Upper lobe of left lung (tissue), 6 donors: ENCODE results near the gene MROH7. TPM values are rescaled to one million over a fixed set of nuclear protein-coding genes. Genes with fewer than 3 reads are reported as not detected.

ENCODE experiments used
- ATAC-seq, 2 donors: fragments of 200-7000 bp; cut with Tn5 transposase; one replicate each; pipeline ENCODE4 v1.9.1; 2022; ENCODE audit warnings: mild to moderate bottlenecking in 2 of 2, moderate library complexity in 2 of 2; ENCODE audit not compliant: low FRiP score in 2 of 2
- DNase-seq, 2 donors: peaks; one replicate each; pipeline ENCODE4 v3.0.0-alpha.2; 2019 to 2020
- H3K27ac ChIP-seq, 4 donors: fragments of 200-600 bp; sonication (generic); one replicate each; pipeline ENCODE4 v1.5.1; 2016 to 2019
- H3K27me3 ChIP-seq, 4 donors: fragments of 200-600 bp; sonication (generic); one replicate each; pipeline ENCODE4 v1.5.1; 2017 to 2019
- H3K36me3 ChIP-seq, 4 donors: fragments of 200-600 bp; sonication (generic); one replicate each; pipeline ENCODE4 v1.5.1; 2016 to 2019
- H3K4me1 ChIP-seq, 4 donors: fragments of 200-600 bp; sonication (generic); one replicate each; pipeline ENCODE4 v1.5.1; 2018 to 2019
- H3K4me3 ChIP-seq, 4 donors: fragments of 200-600 bp; sonication (generic); one replicate each; pipeline ENCODE4 v1.5.1; 2017 to 2019; ENCODE audit warnings: mild to moderate bottlenecking in 2 of 4, moderate library complexity in 1 of 4
- H3K9me3 ChIP-seq, 4 donors: fragments of 200-600 bp; sonication (generic); one replicate each; pipeline ENCODE4 v1.5.1; 2018 to 2019
- EP300 ChIP-seq, 4 donors: sonication (generic); formaldehyde crosslinking; IDR thresholded peaks; one replicate each; pipeline ENCODE4 v1.5.1; 2017; ENCODE audit warnings: antibody characterized with exemption in 4 of 4, control low read depth in 2 of 4
- POLR2A ChIP-seq, 4 donors: fragments of 450-650 bp; IDR thresholded peaks; one replicate each; pipeline ENCODE4 v1.5.1; 2016 to 2017; ENCODE audit warnings: antibody characterized with exemption in 4 of 4, mild to moderate bottlenecking in 2 of 4
- POLR2AphosphoS5 ChIP-seq, 2 donors: sonication (generic); formaldehyde crosslinking; IDR thresholded peaks; one replicate each; pipeline ENCODE4 v1.5.1; 2017; ENCODE audit warnings: antibody characterized with exemption in 2 of 2
- WGBS, 2 donors: methylation state at CpG; one replicate each; pipeline ENCODE4 v1.1.5; 2017 to 2018; 5-methylcytosine and 5-hydroxymethylcytosine counted together
- total RNA-seq, 6 donors: library from RNA; depleted of rRNA in 4 of 6; stranded (reverse); fragments of >200 nt in 4 of 6; gene quantifications; one replicate each; pipeline versions ENCODE4 v1.1.0 to v1.2.1, GENCODE V29; 2016 to 2021
- TF ChIP-seq, protein P1 (sequence below), 6 experiments: fragments of 450-650 bp in 4 of 6; fragments of 200-600 bp in 2 of 6; sonication (generic) in 2 of 6; IDR thresholded peaks; one replicate each; pipeline ENCODE4 v1.5.1; 2016 to 2019; ENCODE audit warnings: antibody characterized with exemption in 6 of 6
- donor health status: DM: no; HTN: no; CAD: no; lungs with moderate emphysema.
- donor health status: DM: no; HTN: yes; CAD: no; lungs with severe emphysema.

The MROH7 gene
- total RNA-seq, 6 donors from 2014 or later: 1.2 to 10.5 (median 2.2) TPM

DNA sequence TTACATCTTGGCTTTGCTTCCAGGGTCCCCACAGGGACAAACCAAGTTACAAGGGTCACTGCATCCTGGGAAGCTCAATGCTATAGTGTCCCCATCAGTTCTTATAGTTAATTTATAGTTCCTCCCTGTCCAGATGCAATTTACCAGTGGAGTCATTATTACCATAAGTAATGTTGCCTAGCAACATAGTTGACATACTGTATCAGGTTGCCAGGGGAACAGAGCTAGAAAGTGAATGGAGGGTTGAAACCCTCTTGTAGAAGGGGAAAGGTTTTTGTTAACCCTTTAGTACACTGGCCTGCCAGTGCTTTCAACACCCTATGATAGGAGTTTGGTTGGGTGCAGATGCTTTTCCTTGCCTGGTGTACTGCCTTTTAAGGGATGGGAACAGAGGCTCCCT lies 39.8 kb downstream of the MROH7 start:
- Histone ChIP-seq H3K9me3 (no peaks in the 10 kb centered on the region), H3K4me3 (no peak overlapping the region), H3K36me3 (no peaks in the 10 kb centered on the region), H3K27me3 (no peaks in the 10 kb centered on the region), H3K27ac (no peak overlapping the region), H3K4me1 (no peaks in the 10 kb centered on the region)
- TF ChIP-seq POLR2A (IDR thresholded peaks at IDR 0.05): no peak
- no peak for DNase-seq
- ATAC-seq: no peak

DNA sequence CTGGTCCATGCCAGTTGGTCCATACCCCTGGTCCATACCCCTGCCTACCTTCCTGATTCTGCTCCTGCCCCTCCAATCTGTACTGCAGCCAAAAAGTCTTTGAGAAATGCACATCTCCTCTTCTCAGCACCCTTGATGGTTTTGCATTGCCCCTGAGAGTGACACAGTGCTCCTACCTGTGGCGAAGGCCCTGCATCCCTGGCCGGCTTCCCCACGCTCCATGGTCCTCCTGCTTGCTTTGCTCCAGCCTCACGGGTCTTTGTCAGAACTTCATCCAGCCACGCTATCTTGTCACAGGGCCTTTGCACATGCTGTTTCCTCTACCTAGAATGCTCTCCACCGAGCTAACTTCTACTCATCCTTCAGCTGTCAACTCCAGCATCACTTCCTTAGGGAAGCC lies 41.9 kb downstream of the MROH7 start:
- Histone ChIP-seq H3K36me3 (no peaks in the 10 kb centered on the region), H3K9me3 (no peaks in the 10 kb centered on the region), H3K4me3 (no peak overlapping the region), H3K27ac (no peak overlapping the region), H3K27me3 (no peaks in the 10 kb centered on the region), H3K4me1 (no peaks in the 10 kb centered on the region)
- 87 to 88% methylated on average over 6 of the region's 6 CpGs for WGBS, 2 donors
- ATAC-seq (no peak), DNase-seq (no peak)
- no peak for TF ChIP-seq EP300 (IDR thresholded peaks at IDR 0.05)
- no peak for TF ChIP-seq POLR2AphosphoS5 (IDR thresholded peaks at IDR 0.05)
- TF ChIP-seq, protein P1, sequence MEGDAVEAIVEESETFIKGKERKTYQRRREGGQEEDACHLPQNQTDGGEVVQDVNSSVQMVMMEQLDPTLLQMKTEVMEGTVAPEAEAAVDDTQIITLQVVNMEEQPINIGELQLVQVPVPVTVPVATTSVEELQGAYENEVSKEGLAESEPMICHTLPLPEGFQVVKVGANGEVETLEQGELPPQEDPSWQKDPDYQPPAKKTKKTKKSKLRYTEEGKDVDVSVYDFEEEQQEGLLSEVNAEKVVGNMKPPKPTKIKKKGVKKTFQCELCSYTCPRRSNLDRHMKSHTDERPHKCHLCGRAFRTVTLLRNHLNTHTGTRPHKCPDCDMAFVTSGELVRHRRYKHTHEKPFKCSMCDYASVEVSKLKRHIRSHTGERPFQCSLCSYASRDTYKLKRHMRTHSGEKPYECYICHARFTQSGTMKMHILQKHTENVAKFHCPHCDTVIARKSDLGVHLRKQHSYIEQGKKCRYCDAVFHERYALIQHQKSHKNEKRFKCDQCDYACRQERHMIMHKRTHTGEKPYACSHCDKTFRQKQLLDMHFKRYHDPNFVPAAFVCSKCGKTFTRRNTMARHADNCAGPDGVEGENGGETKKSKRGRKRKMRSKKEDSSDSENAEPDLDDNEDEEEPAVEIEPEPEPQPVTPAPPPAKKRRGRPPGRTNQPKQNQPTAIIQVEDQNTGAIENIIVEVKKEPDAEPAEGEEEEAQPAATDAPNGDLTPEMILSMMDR (IDR thresholded peaks at IDR 0.05): no peak
- no peak for TF ChIP-seq POLR2A (IDR thresholded peaks at IDR 0.05)

DNA sequence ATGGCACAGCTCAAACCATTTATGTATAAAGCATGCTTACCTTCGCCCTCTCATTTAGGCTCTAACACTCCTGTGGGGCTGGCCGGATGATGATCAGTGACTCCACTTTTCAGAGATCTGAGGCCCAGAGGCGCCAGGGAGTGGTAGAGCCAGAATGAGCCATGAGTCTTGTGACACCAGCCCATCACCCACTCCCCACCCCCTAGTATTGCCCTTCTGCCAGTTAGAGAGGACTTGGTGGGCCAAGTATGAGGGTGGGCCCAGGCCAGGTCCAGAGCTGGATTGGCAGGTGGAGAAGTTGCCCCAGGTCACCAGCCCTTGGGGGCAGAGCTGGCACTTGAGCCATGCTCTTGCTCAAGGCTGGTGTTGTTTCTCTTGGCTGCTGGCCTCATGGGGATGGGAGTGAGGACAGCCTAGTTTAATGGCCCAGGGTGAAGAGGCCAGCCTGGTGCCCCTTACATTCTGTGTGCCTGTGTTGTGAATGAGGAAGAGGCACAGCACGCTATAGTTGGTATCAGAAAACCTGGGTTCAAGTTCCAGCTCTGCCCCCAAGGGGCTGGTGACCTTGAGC lies 43.8 kb downstream of the MROH7 start:
- TF ChIP-seq, protein P1 (IDR thresholded peaks at IDR 0.05): no peak
- TF ChIP-seq POLR2AphosphoS5 (IDR thresholded peaks at IDR 0.05): no peak
- no peak for TF ChIP-seq EP300 (IDR thresholded peaks at IDR 0.05)
- TF ChIP-seq POLR2A (IDR thresholded peaks at IDR 0.05): no peak
- Histone ChIP-seq H3K4me3 (no peak overlapping the region), H3K36me3 (no peaks in the 10 kb centered on the region), H3K27me3 (no peaks in the 10 kb centered on the region), H3K27ac (no peak overlapping the region), H3K4me1 (no peaks in the 10 kb centered on the region), H3K9me3 (no peaks in the 10 kb centered on the region)
- ATAC-seq (no peak), DNase-seq (no peak)
- WGBS, 2 donors: 82 to 90% methylated on average over 3 to 4 of the region's 4 CpGs

DNA sequence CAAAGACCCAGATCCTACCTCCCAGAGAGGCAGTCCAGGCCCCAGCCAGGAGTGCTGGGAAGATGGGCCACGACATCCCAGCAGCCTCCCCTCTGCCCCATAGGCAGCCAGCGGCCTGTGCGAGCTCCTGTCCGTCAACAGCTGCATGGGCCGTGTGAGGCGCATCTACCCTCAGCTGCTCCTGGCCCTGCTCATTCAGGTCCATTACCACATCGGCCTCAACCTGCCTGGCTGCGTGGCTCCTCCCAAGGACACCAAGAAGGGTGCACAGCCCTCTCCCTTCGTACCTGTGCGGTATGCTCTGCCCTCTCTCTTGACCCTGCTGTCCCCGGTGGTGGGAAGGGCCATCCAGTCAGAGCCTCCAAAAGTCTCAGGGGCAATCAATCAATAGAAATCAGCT lies 44.6 kb downstream of the MROH7 start:
- H3K27ac ChIP-seq: no peak overlapping the region
- ATAC-seq (peak in 1 of 2 donors; percentile 25), DNase-seq (no peak)
- no peaks in the 10 kb centered on the region for H3K4me1 ChIP-seq
- no peaks in the 10 kb centered on the region for H3K9me3 ChIP-seq
- WGBS, 2 donors: 72 to 89% methylated on average over 2 to 11 of the region's 11 CpGs
- H3K27me3 ChIP-seq: no peaks in the 10 kb centered on the region
- H3K36me3 ChIP-seq: no peaks in the 10 kb centered on the region
- TF ChIP-seq POLR2A (IDR thresholded peaks at IDR 0.05) (no peak), POLR2AphosphoS5 (IDR thresholded peaks at IDR 0.05) (no peak), EP300 (IDR thresholded peaks at IDR 0.05) (no peak)
- TF ChIP-seq, protein P1 (IDR thresholded peaks at IDR 0.05): no peak
- H3K4me3 ChIP-seq: no peak overlapping the region

GRCh38 chr1:54694771-54695170 lies 53.2 kb downstream of the MROH7 start:
- TF ChIP-seq EP300 (IDR thresholded peaks at IDR 0.05): no peak
- no peak overlapping the region for H3K4me3 ChIP-seq
- H3K27me3 ChIP-seq: no peaks in the 10 kb centered on the region
- no peaks in the 10 kb centered on the region for H3K36me3 ChIP-seq
- no peak overlapping the region for H3K27ac ChIP-seq
- no peaks in the 10 kb centered on the region for H3K4me1 ChIP-seq
- WGBS, 2 donors: 87 to 90% methylated on average over 7 to 8 of the region's 8 CpGs
- no peak for DNase-seq
- ATAC-seq: no peak
- H3K9me3 ChIP-seq: no peaks in the 10 kb centered on the region

- no peak overlapping the region for H3K27ac ChIP-seq
- no peak for ATAC-seq
- H3K36me3 ChIP-seq: no peaks in the 10 kb centered on the region
- DNase-seq: no peak
- no peak overlapping the region for H3K4me3 ChIP-seq
- no peaks in the 10 kb centered on the region for H3K27me3 ChIP-seq
- WGBS, 2 donors: 81 to 90% methylated on average over 4 to 15 of the region's 15 CpGs
- H3K9me3 ChIP-seq: no peaks in the 10 kb centered on the region
- H3K4me1 ChIP-seq: no peaks in the 10 kb centered on the region
- TF ChIP-seq EP300 (IDR thresholded peaks at IDR 0.05) (no peak), POLR2AphosphoS5 (IDR thresholded peaks at IDR 0.05) (no peak), POLR2A (IDR thresholded peaks at IDR 0.05) (no peak)
- TF ChIP-seq, protein P1 (IDR thresholded peaks at IDR 0.05): no peak
These were observed 53.6 kb downstream of the MROH7 start for GRCh38 chr1:54695221-54695620.
